NCI-H1417 treated with DMSO at 0.1 percent for 48 hours (cell line): Measurements from ENCODE around the gene JMJD6.
"Not testable (repeated sequence)": the region's sequence is repeated elsewhere in the genome, so short reads cannot be mapped to it uniquely, and the experiment has no call there.

Experiments
- DNase-seq: peaks from one replicate; lab custom pipeline; 2025; lab: John Stamatoyannopoulos, UW

The JMJD6 gene

GRCh38 chr17:76716146-76716838 is 10.1 kb downstream of the JMJD6 start:
- DNase-seq, result no peak

DNA sequence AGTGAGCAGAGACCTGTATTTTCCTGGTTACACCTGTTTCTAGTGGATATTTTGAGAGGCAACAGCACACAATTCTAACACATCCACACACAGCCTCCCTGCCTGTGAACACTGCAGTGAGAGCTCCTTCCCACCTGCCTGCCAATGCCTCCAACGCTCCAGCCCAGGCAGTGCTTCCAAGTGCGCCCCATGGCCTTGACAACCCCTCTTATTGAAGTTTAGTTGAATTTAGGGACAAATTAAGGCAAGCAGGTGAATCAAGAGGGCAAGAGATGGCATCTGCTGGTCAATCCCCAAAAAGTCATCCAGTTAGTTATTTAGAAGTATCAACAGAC is 10.9 kb downstream of the JMJD6 start:
- DNase-seq, result no peak

GRCh38 chr17:76714822-76715495 is 11.4 kb downstream of the JMJD6 start:
- no peak for DNase-seq

DNA sequence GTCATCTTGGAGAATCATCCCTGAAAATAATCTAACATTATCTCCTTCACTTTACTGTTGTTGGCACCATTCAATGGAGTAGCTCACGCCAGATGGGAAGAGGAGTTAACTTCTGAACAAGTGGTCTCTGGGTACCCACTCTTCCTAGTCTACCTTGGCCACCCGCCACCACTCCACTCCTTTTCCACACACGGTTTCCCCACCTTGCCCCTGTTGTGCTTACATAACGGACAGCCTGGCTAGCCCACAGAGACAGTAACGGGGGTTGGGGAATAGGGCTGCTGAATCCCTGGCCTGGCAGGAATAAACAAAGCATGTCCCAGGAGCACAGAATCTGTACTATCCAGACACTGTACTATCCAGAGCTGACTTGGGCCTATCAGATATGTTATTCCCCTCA is 12.1 kb downstream of the JMJD6 start:
- DNase-seq, result no peak

DNA sequence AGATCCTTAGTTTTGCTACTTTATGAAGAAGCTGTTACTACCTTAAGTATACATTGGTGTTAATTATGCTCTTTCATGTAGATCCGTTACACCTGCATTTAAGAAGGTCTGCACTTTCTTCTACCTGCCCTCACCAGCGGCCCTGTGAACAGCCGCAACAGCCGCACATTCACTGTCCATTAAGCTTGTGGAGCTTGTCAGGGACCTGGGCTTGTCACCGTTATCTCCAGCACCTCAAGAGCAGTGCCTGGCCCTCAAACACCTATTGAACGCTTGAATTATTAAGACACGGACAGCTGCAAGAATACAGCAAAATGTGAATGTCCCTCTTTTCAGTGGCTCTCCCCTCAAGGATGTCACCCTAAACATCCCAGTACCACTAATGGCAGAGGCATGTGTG is 12.6 kb downstream of the JMJD6 start:
- no peak for DNase-seq

DNA sequence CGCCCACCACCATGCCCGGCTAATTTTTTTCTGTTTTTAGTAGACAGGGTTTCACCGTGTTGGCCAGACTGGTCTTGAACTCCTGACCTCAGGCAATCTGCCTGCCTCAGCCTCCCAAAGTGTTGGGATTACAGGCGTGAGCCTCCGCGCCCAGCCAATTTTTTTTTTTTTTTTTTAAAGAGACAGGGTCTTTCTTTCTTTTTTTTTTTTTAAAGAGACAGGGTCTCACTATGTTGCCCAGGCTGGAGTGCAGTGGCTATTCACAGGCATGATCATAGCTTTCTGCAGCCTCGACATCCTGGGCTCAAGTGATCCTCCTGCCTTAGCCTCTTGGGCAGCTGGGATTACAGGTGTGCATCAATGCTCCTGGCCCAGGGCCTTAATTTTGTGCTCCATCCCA is 14.1 kb downstream of the JMJD6 start:
- not testable (repeated sequence) for DNase-seq

DNA sequence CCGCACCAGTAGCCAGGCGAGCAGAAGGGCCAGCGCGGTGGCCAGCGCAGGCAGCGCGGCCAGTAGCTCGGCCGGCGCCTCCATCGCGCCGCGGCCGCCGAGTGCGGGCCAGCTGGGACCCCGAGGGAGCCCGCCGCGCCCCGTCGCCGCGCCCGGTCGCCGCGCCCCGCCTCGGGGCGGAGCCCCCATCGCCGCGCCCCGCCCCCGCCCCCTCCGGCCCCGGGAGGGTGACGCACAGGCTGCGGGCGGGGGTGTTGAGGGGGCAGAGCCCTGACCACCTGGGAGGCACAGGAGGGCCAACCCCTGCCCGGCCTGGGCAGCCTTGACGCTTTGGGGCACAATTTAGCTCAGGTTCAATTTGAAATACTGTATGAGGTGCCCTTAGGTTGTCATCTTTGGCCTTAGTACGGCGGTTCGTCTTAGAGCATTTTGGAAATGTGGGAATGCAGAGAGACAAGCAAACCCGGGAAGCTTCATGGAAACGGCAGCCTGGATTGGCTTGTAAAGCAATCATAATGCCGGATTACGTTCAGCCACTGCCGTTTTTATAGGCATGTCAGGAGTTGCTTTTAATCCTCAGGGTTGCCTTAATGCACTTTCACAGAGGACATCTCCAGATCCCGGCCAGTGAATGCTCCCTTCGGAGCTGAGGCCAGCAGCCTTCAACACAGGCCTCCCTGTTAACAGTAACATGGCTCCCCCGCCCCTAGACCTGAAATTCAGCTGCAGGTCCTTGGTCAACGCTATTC is 15.4 kb downstream of the JMJD6 start, which contains the start of gene MXRA7:
Gene MXRA7, minus strand, starts transcription at position 103 of the 749 bp plus-strand sequence. Its CDS starts 19 bp downstream, at position 84.
- no peak for DNase-seq

GRCh38 chr17:76709951-76710862 is 16.2 kb downstream of the JMJD6 start:
- DNase-seq, result not testable (repeated sequence)

DNA sequence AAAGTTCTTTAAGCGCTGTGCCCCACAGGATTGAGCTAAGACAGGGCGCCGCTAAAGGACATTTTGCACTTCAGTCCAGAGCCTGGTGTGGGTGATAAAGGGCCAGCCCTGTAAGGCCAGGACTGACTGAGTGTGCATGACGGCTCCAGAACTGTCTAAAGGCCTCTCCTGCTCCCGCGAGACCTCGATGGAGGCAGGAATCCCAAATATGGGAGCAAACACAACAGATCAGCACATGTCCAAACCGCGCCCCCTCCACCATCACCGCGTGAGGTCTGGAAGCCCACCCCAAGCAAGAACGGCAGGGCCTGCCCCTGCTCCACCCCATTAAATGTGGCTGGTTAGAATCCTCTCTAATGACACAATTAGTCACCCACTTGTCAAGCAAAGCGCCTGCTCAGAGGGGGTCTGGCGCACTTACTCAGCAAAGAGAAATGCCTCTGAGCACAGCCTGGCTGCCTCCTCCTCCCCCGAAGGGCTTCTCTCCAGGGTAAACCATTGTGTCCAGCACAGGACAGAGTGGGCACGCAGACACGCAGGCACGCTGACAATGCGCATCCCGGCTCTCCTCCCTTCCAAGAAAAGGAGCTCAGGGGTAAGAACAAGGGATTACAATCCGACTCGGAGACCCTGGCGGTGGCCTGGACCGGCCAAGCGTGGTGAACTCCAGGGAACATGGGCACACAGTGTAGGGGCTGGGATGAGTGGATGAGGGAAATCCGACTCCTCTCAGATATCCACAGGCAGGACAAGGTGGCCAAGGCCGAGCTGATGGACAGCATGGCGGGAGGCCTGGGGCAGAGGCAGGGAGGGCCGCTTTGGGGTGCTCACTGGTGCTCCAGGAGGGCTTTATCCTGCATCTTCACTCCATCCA is 17.1 kb downstream of the JMJD6 start:
- no peak for DNase-seq

DNA sequence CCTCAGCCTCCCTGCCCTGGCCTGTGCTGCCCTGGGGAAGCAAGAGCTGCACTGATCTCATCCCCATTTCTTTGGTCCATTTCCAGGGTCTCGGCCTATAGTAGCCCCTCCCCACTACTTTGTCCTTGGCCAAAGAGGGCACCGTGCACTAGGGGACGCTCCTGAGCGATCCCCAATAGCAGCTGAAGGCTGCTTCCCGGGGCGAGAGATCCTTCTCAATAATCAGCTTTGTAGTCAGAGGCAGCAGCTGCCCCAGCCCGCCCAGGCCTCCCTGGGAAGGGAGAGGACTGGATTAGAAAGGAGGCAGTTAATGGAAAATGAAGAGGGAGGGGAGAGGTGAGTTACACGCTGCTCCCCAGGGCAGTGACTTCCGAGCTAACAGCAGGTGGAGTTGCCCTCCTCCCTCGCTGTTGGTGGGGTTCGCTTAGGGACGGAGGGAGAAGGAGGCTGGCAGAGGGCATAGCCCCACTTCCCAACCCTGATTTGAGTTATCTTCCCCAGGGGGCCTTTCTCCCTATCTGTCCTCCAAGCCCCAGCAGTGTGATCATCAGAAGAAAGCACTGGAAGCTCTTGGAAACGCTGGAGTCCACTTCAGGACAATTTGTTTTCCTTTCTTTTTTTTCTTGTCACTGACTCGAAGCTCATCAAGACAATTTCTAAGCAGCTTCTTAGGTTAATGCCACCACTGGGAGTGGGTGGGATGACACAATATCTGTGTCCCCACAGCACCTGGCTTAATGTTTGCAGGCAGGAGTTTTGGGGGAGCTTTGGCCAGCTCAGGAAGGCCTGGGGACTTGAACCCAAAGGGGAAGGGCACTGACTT is 18.2 kb downstream of the JMJD6 start:
- DNase-seq, result no peak

DNA sequence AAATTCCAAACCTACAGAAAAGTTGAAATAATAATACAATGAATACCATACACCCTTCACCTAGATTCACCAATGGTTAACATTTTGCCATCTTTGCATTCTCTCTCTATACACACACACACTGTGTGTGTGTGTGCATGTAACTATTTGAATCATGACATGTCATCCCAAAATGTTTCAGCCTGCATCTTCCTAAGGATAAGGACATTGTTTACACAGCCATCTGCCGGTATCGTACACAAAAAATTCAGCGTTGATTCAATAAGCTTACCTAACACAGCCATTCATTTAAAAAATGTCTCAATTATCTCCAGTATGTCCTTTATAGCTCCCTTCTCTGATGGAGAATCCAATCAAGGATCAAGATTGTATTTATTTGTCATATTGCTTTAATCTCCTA is 19.6 kb downstream of the JMJD6 start:
- no peak for DNase-seq

DNA sequence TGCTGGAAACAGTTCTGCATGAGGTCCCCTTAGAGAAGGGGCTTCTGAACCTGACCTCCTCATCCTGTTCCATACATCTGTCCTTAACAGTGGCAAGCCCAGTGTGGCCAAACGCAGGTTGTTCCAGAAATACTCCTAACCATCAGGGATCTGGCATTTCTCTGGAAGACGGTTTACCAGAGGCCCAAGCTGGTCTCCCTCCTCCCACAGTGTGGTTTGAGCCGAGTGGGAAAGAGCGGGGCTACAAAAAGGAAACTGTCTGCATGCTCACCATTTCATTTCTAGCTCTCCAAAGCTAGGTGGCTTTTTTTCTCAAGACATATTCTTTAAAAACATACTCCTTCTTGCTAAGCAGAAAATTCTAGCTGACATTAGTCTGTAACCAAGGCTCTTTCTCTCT is 21.6 kb downstream of the JMJD6 start:
- no peak for DNase-seq

DNA sequence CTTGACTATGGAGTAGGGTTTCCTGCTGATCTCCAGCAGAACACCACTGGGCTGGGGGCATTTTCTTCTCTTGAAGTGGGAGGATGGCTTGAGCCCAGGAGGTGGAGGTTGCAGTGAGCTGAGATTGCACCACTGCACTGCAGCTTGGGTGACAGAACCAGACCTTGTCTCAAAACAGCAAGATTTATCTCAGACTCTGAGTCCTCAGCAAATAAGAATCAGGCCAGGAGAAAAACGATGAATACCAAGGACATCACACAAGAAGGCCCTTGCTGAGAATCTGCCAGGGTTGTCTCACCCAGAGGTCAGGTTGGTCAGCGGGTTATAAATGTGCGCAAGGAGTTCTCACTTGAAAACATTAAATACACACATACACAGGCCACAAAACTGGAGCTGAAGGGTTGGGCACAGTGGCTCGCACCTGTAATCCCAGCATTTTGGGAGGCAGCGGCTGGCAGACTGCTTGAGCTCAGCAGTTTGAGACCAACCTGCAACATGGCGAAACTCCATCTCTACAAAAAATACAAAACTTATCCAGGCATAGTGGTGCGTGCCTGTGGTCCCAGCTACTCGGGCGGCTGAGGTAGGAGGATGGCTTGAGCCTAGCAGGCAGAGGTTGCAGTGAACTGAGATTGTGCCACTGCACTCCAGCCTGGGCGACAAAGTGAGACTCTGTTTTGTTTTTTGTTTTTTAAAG is 23.3 kb downstream of the JMJD6 start:
- DNase-seq, result no peak

GRCh38 chr17:76702076-76702475 is 24.3 kb downstream of the JMJD6 start:
- DNase-seq, result no peak

DNA sequence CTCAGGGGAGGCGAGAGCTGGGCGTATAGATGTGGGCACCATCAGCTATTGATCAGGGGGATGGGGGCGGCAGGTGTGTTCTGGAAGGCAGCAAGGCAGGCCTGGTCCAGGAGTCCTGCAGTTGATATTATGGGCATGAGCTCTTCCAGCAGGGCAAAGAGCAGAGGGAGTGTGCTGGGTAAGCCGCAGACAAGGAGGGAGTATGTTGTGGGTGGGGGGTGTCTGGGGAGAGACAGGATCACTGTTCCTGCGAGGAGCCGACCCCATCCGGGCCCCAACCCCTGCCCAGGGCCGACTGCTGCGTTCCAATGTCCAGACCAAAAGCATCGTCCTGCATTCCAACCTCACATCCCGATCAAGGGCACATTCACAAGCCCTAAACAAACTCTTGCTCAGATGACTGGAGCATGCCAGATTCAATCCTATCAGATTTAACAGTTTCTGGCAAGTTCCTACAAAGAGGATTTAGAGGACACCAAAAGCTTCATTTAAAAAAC is 24.9 kb downstream of the JMJD6 start:
- no peak for DNase-seq

DNA sequence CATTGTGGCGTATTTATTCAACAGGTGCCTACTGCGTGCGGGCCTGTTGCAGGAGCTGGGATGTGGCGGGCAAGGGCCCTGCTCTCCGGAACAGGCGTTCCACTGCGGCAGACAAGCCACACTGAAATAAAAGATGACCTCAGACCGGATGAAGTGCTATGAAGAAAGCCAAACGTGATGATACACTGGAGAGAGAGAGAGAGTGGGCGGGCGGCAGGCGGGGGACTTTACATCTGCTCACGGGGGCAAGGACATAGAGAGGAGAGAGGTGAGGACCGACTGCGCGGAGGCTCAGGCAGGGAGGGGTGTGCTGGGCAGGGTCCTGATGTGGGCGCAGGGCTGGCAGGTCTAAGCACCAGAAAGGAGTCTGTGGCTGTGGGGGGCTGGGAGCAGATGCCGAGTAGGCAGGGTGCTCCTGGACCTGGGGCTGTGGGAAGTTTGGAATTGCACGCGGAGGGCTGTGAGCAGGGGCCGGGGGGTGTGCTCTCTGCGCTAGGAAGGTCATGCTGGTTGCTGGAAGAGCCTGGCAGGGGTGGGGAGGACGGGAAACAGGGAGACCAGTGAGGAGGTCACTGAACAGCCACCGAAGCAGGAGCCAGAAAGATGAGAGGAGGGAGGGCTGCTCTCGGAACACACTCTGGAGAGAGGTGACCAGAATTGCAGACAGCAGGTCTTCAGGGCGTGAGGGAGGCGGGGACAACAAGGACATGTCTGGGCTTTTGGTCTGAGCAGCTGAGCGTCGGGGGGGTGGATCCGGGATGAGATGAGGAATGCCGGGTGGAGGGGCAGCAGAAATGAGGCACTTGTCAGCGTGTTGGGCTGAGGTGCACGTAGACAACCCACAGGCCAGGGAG is 25.6 kb downstream of the JMJD6 start:
- DNase-seq, result no peak

GRCh38 chr17:76700270-76700616 is 26.2 kb downstream of the JMJD6 start:
- DNase-seq, result no peak

- not testable (repeated sequence) for DNase-seq
Observed at GRCh38 chr17:76698466-76698977, 27.9 kb downstream of the JMJD6 start.
